Measurements from ENCODE around the gene JMJD1C.

Gene JMJD1C

DNA sequence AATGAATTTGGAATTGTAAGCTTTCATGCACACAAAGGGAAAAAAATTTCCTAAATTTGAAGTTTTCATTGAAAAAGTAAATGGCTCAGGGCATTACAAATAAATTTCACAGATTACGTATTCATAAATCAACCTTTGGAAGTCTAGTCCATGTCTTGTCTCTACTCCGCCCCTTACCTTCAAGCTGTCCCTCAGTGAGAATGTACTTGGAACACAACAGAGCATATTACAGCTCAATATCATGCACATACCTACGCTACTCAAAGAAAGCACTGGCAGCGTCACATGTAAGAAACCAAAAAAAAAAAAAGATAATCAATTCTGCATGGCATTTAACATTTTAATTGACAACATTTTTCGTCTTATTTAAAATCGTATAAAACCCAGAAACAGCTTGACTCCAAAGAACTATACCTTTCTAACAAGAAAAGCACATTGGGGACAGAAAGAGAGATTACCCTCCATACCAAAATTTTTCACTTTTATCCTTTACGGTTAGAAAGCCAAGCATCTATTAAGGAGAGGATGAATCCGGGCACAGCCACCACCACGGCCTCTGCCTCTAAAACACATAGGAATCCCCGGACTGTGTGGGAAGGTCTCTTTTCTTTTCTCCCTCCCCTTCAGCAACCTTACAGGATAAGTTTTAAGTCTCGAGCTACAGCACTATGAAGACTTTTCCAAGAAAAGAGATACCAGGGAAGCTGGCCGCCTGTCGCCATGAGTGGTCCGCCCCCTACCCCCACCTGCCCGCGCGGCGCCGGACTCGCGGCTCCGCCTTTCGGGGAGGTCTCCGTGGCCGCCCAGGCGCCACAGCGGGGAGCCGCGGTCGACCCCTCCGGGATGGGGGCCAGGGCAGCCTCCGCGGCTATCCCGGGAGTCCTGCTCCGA lies 1.1 kb downstream of the JMJD1C start:
- Mint-ChIP-seq H3K4me3 (peak overlapping the region; percentile 92), H3K9me3 (no peaks in the 10 kb centered on the region), H3K36me3 (no peaks in the 10 kb centered on the region), H3K4me1 (peaks cover 21% of the 10 kb centered on the region), H3K27ac (peak overlapping the region; percentile 52), H3K27me3 (peaks cover 27% of the 10 kb centered on the region)
- DNase-seq, result no peak
- CTCF ChIA-PET, result interaction anchor here (1.0 to 1.5 kb wide), 2 partner anchors 16 to 192 kb away, joined by 4 to 5 read pairs; no protein-coding TSS in a partner anchor

- Mint-ChIP-seq H3K9me3 (no peaks in the 10 kb centered on the region), H3K36me3 (no peaks in the 10 kb centered on the region), H3K4me3 (no peak overlapping the region), H3K27ac (no peak overlapping the region), H3K4me1 (peaks cover 21% of the 10 kb centered on the region), H3K27me3 (peaks cover 26% of the 10 kb centered on the region)
- no peak for DNase-seq
- CTCF ChIA-PET, result no interaction called here
Observed at GRCh38 chr10:63462442-63462841, 3.3 kb downstream of the JMJD1C start.

GRCh38 chr10:63458177-63458576 lies 7.6 kb downstream of the JMJD1C start:
- no peaks in the 10 kb centered on the region for H3K36me3 Mint-ChIP-seq
- DNase-seq, result no peak
- H3K27me3 Mint-ChIP-seq, result no peaks in the 10 kb centered on the region
- CTCF ChIA-PET, result no interaction called here
- H3K9me3 Mint-ChIP-seq, result no peaks in the 10 kb centered on the region
- H3K4me3 Mint-ChIP-seq, result no peak overlapping the region
- no peak overlapping the region for H3K27ac Mint-ChIP-seq
- no peaks in the 10 kb centered on the region for H3K4me1 Mint-ChIP-seq

DNA sequence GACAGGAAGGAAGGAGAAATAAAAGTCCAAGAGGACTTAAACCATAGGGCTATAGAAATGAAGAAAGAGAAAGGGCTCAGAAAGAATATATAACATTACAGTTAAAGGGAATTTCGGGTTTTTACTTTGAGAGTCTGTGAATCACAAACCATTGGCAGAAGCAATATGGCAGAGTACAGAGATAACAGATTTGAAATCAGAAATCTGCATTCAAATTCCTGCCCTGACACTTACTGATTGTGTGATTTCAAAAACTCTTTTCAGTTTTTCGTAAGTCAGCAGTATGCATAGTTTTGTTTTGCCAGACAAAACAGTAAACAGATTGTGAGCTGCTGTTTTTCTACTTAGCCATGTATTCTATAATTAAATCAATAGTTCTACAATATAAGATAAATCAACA lies 8.2 kb downstream of the JMJD1C start:
- no peak for DNase-seq
- Mint-ChIP-seq H3K4me3 (no peak overlapping the region), H3K27me3 (no peaks in the 10 kb centered on the region), H3K4me1 (no peaks in the 10 kb centered on the region), H3K36me3 (peaks cover under 1% of the 10 kb centered on the region), H3K27ac (no peak overlapping the region), H3K9me3 (no peaks in the 10 kb centered on the region)
- CTCF ChIA-PET, result no interaction called here

DNA sequence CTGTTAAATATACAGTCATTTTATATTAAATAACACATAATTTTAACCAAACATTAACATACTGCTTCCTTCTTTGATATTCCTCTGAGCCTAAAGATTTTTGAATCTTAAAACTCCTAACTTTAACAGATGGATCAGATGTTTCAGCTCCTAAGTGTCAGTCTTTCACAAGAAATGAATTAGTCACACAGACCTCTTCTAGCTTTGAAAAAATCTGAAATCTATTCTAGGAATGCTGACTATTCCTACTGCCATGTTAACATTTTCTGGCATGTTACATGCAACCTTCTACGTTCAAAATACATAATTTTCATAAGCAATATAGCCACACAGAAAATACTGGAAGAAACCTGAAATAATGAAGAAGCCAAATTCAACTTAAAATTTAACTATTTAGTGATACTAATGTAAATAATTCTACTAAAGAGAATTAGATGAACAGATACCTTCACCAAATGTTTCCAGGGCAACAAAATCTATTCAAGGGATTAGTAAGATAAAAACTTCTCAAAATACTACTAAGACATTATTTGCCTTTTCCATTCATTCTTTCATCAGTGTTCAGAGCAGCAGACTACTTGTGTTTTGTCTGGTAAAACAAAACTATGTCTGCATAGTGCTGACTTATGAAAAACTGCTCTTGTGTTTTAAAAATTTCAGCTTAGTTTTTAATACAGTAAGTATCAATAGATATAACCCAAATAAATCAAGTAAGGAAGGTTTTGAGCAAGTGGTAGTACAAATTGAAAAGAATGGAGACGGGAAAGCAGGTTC lies 9.2 kb downstream of the JMJD1C start:
- Mint-ChIP-seq H3K4me3 (no peak overlapping the region), H3K27me3 (no peaks in the 10 kb centered on the region), H3K9me3 (no peaks in the 10 kb centered on the region), H3K4me1 (peaks cover 2% of the 10 kb centered on the region), H3K36me3 (peaks cover 6% of the 10 kb centered on the region), H3K27ac (no peak overlapping the region)
- CTCF ChIA-PET, result no interaction called here
- no peak for DNase-seq

GRCh38 chr10:63455507-63455906 lies 10.3 kb downstream of the JMJD1C start:
- Mint-ChIP-seq H3K9me3 (no peaks in the 10 kb centered on the region), H3K4me3 (no peak overlapping the region), H3K4me1 (peaks cover 2% of the 10 kb centered on the region), H3K27ac (no peak overlapping the region), H3K27me3 (no peaks in the 10 kb centered on the region), H3K36me3 (peaks cover 8% of the 10 kb centered on the region)
- CTCF ChIA-PET, result no interaction called here
- DNase-seq, result no peak

DNA sequence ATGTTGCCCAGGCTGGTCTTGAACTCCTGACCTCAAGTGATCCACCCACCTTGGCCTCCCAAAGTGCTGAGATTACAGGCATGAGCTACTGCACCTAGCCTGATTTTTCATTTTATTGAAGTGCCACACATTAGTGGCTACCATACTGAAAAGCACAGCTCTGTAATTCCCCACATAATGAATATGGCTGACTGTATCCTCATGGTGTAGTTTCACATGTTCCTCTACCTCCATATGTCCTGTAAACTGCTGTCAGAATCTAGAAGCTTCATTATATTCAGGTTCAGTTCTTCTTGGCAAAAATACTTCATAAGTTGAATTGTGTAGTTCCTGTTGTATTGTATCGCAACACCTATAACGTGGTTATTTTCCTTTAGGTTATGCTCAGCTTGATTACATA lies 11.1 kb downstream of the JMJD1C start:
- Mint-ChIP-seq H3K36me3 (peaks cover 8% of the 10 kb centered on the region), H3K4me3 (no peak overlapping the region), H3K27ac (no peak overlapping the region), H3K27me3 (no peaks in the 10 kb centered on the region), H3K9me3 (no peaks in the 10 kb centered on the region), H3K4me1 (peaks cover 2% of the 10 kb centered on the region)
- DNase-seq, result no peak
- CTCF ChIA-PET, result no interaction called here

- no peak overlapping the region for H3K4me3 Mint-ChIP-seq
- H3K27me3 Mint-ChIP-seq, result no peaks in the 10 kb centered on the region
- H3K36me3 Mint-ChIP-seq, result peaks cover 8% of the 10 kb centered on the region
- no peak for DNase-seq
- no peaks in the 10 kb centered on the region for H3K9me3 Mint-ChIP-seq
- H3K27ac Mint-ChIP-seq, result no peak overlapping the region
- H3K4me1 Mint-ChIP-seq, result peaks cover 2% of the 10 kb centered on the region
- CTCF ChIA-PET, result no interaction called here
Observed at GRCh38 chr10:63452524-63452923, 13.3 kb downstream of the JMJD1C start.

DNA sequence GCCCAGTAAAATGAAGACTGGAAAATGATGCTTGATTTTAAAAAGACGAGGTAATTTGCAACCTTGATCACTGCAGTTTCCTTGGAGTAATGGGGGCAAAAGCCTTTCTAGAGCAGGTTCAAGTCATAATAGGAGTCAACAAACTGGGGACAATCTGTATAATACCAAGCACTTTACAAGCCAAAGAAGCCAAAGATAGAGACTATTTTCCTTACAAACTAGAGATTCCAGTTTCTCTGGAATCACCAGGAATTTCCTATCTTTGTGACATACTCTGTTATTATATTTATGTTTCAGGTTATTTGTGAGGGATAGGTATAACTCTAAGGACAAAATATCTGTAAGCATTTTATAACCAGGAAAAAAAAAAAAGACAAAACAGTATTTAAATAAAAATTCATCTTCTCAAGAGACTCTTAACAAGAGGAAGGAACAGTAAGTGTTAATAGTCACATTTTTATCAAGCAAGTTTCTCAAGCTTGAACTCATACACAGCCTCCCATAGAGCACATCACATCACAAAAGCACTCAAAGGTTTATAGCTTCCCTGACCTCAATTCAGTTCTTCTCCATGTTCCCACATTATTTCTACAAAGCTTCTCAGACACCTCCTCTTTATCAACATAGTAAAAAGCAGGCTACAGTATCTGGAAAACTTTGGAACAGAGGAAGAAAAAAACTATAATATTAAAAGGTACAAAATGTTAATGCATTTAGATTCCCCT lies 18.9 kb downstream of the JMJD1C start:
- Mint-ChIP-seq H3K4me1 (peaks cover 3% of the 10 kb centered on the region), H3K9me3 (no peaks in the 10 kb centered on the region), H3K27ac (no peak overlapping the region), H3K36me3 (peaks cover 8% of the 10 kb centered on the region), H3K27me3 (no peaks in the 10 kb centered on the region), H3K4me3 (no peak overlapping the region)
- CTCF ChIA-PET, result no interaction called here
- DNase-seq, result no peak

GRCh38 chr10:63441404-63441803 lies 24.4 kb downstream of the JMJD1C start:
- Mint-ChIP-seq H3K36me3 (peaks cover 4% of the 10 kb centered on the region), H3K9me3 (no peaks in the 10 kb centered on the region), H3K4me3 (no peak overlapping the region), H3K4me1 (peaks cover 6% of the 10 kb centered on the region), H3K27ac (no peak overlapping the region), H3K27me3 (no peaks in the 10 kb centered on the region)
- CTCF ChIA-PET, result no interaction called here
- no peak for DNase-seq

DNA sequence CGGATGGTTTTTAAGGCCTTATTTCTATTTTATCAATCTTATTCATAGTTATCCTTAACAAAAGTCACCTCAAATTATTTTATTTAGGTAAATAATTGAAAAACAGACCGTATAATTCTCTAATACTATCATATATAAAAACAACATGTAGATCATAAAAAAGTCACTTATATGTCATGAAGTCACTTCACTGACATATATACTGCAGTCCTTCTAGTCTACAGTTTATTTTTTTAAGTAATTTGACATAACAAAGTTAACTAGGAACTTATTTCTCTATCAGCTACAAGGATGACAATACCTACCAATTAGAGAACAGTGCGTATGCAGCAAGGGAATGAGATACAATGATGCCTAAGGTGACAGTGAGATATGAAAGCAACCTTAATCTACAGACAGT lies 26.2 kb downstream of the JMJD1C start:
- Mint-ChIP-seq H3K4me1 (peaks cover 6% of the 10 kb centered on the region), H3K36me3 (no peaks in the 10 kb centered on the region), H3K27ac (no peak overlapping the region), H3K27me3 (no peaks in the 10 kb centered on the region), H3K9me3 (no peaks in the 10 kb centered on the region), H3K4me3 (no peak overlapping the region)
- CTCF ChIA-PET, result no interaction called here
- no peak for DNase-seq

GRCh38 chr10:63438506-63439498 lies 27.0 kb downstream of the JMJD1C start:
- Mint-ChIP-seq H3K36me3 (no peaks in the 10 kb centered on the region), H3K27ac (no peak overlapping the region), H3K4me3 (no peak overlapping the region), H3K4me1 (peaks cover 6% of the 10 kb centered on the region), H3K9me3 (no peaks in the 10 kb centered on the region), H3K27me3 (no peaks in the 10 kb centered on the region)
- DNase-seq, result no peak
- CTCF ChIA-PET, result no interaction called here

DNA sequence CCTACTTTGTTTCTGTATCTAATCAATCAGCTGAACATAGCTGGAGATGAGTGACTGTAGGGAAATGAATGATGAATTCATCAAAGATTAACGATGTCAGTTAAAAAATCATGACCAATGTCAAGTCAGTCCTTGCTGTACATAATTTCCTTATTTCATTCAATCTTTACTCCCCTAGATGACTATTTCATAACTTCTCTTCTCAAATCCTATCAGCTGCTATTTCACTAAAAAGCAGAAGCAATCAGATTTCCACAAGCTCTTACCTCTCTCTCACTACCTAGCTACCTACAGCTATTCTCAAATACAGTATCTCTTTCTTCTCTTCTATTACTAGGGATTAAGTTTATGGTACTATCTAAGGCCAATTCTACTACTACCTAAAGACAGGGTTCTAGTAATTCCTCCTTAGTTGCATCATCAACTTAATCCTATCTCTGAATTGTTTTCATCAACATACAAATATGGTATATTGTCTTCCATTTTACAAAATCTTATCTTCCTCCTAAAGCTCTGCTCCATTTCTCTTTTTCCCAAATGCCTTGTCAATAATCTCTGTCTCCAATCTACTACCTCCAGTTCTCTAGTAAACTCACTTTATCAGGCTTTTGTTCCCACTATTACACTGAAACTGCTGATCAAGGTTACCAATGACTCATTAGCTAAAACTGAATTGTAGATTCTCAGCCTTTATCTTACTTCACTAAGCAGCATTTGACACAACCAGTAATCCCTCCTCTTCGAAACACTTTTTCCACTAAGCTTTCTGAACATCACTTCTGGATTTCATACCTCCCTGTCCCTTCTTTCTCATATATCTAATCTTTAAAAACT lies 28.4 kb downstream of the JMJD1C start:
- Mint-ChIP-seq H3K27ac (no peak overlapping the region), H3K4me1 (peaks cover 8% of the 10 kb centered on the region), H3K9me3 (no peaks in the 10 kb centered on the region), H3K4me3 (no peak overlapping the region), H3K27me3 (no peaks in the 10 kb centered on the region), H3K36me3 (peaks cover 2% of the 10 kb centered on the region)
- CTCF ChIA-PET, result no interaction called here
- DNase-seq, result no peak
